HT1080 (cell line): Measurements from ENCODE around the gene BOD1. TPM values are rescaled to one million over a fixed set of nuclear protein-coding genes. Genes with fewer than 3 reads are reported as not detected.
A peak's percentile ranks its signal among the peaks of the same experiment; 100 is the strongest.

Experiments
- DNase-seq: peaks from one replicate; pipeline ENCODE4 v3.0.0-alpha.2; 2015; ENCODE audit warnings: low read depth
- polyA plus RNA-seq, 2 experiments: library from polyadenylated mRNA; depleted of rRNA; stranded (reverse); fragments of >200 nt; gene quantifications; 2 replicates each; pipeline ENCODE4 v1.2.3, GENCODE V29; 2015
- total RNA-seq: library from RNA; depleted of rRNA; stranded (reverse); fragments of >200 nt; shearing (Covaris generic); gene quantifications from 2 replicates; pipeline ENCODE4 v1.2.3, GENCODE V29; 2014; rRNA removed

BOD1 gene
- 56.3 and 65.1 TPM in 2 replicates for total RNA-seq
- polyA plus RNA-seq (2015; cell fraction: cytosol; rRNA removed), result 60.6 and 62.0 TPM in 2 replicates
- 62.9 and 65.3 TPM in 2 replicates for polyA plus RNA-seq (2015; cell fraction: nucleus; rRNA removed)

GRCh38 chr5:173616577-173617118 is at the start of gene BOD1:
Gene BOD1, minus strand, starts transcription at chr5:173616650. Its CDS starts 214 bp downstream, at chr5:173616436.
- peak; percentile 98 for DNase-seq

- DNase-seq, result no peak
Observed at GRCh38 chr5:173665326-173665725, 48.9 kb upstream of the BOD1 start.

GRCh38 chr5:173664154-173664526 is 47.7 kb upstream of the BOD1 start:
- DNase-seq, result peak; percentile 46

GRCh38 chr5:173663352-173664153 is 47.1 kb upstream of the BOD1 start:
- DNase-seq, result no peak

GRCh38 chr5:173662581-173663351 is 46.3 kb upstream of the BOD1 start:
- DNase-seq, result no peak

- no peak for DNase-seq
Observed at GRCh38 chr5:173660481-173661280, 44.2 kb upstream of the BOD1 start.

- no peak for DNase-seq
Observed at GRCh38 chr5:173659423-173659822, 43.0 kb upstream of the BOD1 start.

- no peak for DNase-seq
Observed at GRCh38 chr5:173657741-173658356, 41.4 kb upstream of the BOD1 start.

GRCh38 chr5:173655196-173655797 is 38.8 kb upstream of the BOD1 start:
- DNase-seq, result no peak

GRCh38 chr5:173653822-173654523 is 37.5 kb upstream of the BOD1 start:
- no peak for DNase-seq

- no peak for DNase-seq
Observed at GRCh38 chr5:173648308-173648866, 31.9 kb upstream of the BOD1 start.

- no peak for DNase-seq
Observed at GRCh38 chr5:173646692-173647091, 30.2 kb upstream of the BOD1 start.

GRCh38 chr5:173645890-173646574 is 29.6 kb upstream of the BOD1 start:
- no peak for DNase-seq

GRCh38 chr5:173645437-173645807 is 29.0 kb upstream of the BOD1 start:
- no peak for DNase-seq

GRCh38 chr5:173644673-173645436 is 28.4 kb upstream of the BOD1 start:
- no peak for DNase-seq

- peak; percentile 15 for DNase-seq
Observed at GRCh38 chr5:173643964-173644363, 27.5 kb upstream of the BOD1 start.

- DNase-seq, result no peak
Observed at GRCh38 chr5:173642895-173643481, 26.5 kb upstream of the BOD1 start.
